CD4-positive, alpha-beta T cell treated with Interleukin-15 for 4 hours (primary cell): ENCODE measurements around the gene NYAP2.

Source experiments
- DNase-seq: peaks from one replicate; pipeline ENCODE4 v3.0.0-alpha.2; 2020; ENCODE audit warnings: low spot score

NYAP2 gene

GRCh38 chr2:225616848-225617247, 217.3 kb downstream of the NYAP2 start:
- no peak for DNase-seq

GRCh38 chr2:225620227-225620626, 220.7 kb downstream of the NYAP2 start:
- DNase-seq, result no peak

GRCh38 chr2:225630824-225631533, 231.5 kb downstream of the NYAP2 start:
- DNase-seq, result no peak

GRCh38 chr2:225632351-225632750, 232.8 kb downstream of the NYAP2 start:
- no peak for DNase-seq

- no peak for DNase-seq
Observed at GRCh38 chr2:225636558-225636957, 237.0 kb downstream of the NYAP2 start.

GRCh38 chr2:225637259-225637658, 237.7 kb downstream of the NYAP2 start:
- no peak for DNase-seq

GRCh38 chr2:225640550-225640949, 241.0 kb downstream of the NYAP2 start:
- no peak for DNase-seq

GRCh38 chr2:225649274-225649673, 249.8 kb downstream of the NYAP2 start:
- no peak for DNase-seq

- no peak for DNase-seq
Observed at GRCh38 chr2:225650041-225650440, 250.5 kb downstream of the NYAP2 start.

GRCh38 chr2:225660262-225661131, 261.0 kb downstream of the NYAP2 start:
- DNase-seq, result peak; percentile 61

GRCh38 chr2:225662101-225662500, 262.6 kb downstream of the NYAP2 start:
- no peak for DNase-seq

- no peak for DNase-seq
Observed at GRCh38 chr2:225667445-225667844, 267.9 kb downstream of the NYAP2 start.

- peak; percentile 31 for DNase-seq
Observed at GRCh38 chr2:225668606-225669266, 269.2 kb downstream of the NYAP2 start.

GRCh38 chr2:225670111-225670974, 270.8 kb downstream of the NYAP2 start:
- DNase-seq, result no peak

GRCh38 chr2:225678792-225679191, 279.3 kb downstream of the NYAP2 start:
- no peak for DNase-seq

- DNase-seq, result no peak
Observed at GRCh38 chr2:225683258-225683657, 283.7 kb downstream of the NYAP2 start.

- DNase-seq, result no peak
Observed at GRCh38 chr2:225690153-225690552, 290.6 kb downstream of the NYAP2 start.

- no peak for DNase-seq
Observed at GRCh38 chr2:225691711-225692110, 292.2 kb downstream of the NYAP2 start.

GRCh38 chr2:225693259-225693658, 293.7 kb downstream of the NYAP2 start:
- no peak for DNase-seq

GRCh38 chr2:225694664-225695063, 295.2 kb downstream of the NYAP2 start:
- no peak for DNase-seq

GRCh38 chr2:225697936-225698335, 298.4 kb downstream of the NYAP2 start:
- DNase-seq, result no peak
